HG03039 (cell line): Measurements from ENCODE around the gene PSD.
"Not testable (repeated sequence)": the region's sequence is repeated elsewhere in the genome, so short reads cannot be mapped to it uniquely, and the experiment has no call there.

ENCODE experiments used
- ATAC-seq: cut with Tn5 transposase; IDR thresholded peaks from one replicate; pipeline ENCODE4 v1.9.1; 2021; ENCODE audit warnings: mild to moderate bottlenecking, moderate library complexity; ENCODE audit not compliant: unreplicated experiment

The PSD gene

GRCh38 chr10:102418622-102419268 is at the start of gene PSD:
PSD (minus strand) TSS chr10:102418785; CDS start chr10:102417038, 1,747 bp downstream.
- no peak for ATAC-seq

- no peak for ATAC-seq
Measured at GRCh38 chr10:102467971-102468438, 49.4 kb upstream of the PSD start.

- no peak for ATAC-seq
Measured at GRCh38 chr10:102467318-102467717, 48.7 kb upstream of the PSD start.

- no peak for ATAC-seq
Measured at GRCh38 chr10:102465466-102465865, 46.9 kb upstream of the PSD start.

- ATAC-seq: no peak
Measured at GRCh38 chr10:102463983-102464382, 45.4 kb upstream of the PSD start.

- no peak for ATAC-seq
Measured at GRCh38 chr10:102462512-102463054, 44.0 kb upstream of the PSD start.

GRCh38 chr10:102461187-102462054 is 42.8 kb upstream of the PSD start:
- peak; percentile 74 for ATAC-seq

- ATAC-seq: peak; percentile 12
Measured at GRCh38 chr10:102460836-102461186, 42.2 kb upstream of the PSD start.

- ATAC-seq: no peak
Measured at GRCh38 chr10:102458656-102459055, 40.1 kb upstream of the PSD start.

- ATAC-seq: no peak
Measured at GRCh38 chr10:102457591-102458150, 39.1 kb upstream of the PSD start.

- ATAC-seq: no peak
Measured at GRCh38 chr10:102455893-102456471, 37.4 kb upstream of the PSD start.

GRCh38 chr10:102454662-102455487 is 36.3 kb upstream of the PSD start:
- ATAC-seq: not testable (repeated sequence)

GRCh38 chr10:102453502-102453901 is 34.9 kb upstream of the PSD start:
- no peak for ATAC-seq

GRCh38 chr10:102452672-102453340 is 34.2 kb upstream of the PSD start:
- no peak for ATAC-seq

GRCh38 chr10:102451105-102451969 is 32.8 kb upstream of the PSD start, which contains the start of gene C10orf95:
C10orf95 (minus strand) TSS chr10:102451543; CDS start chr10:102451093, 450 bp downstream.
- no peak for ATAC-seq

- ATAC-seq: peak; percentile 72
Measured at GRCh38 chr10:102450374-102451104, 32.0 kb upstream of the PSD start.

GRCh38 chr10:102450124-102450373 is 31.5 kb upstream of the PSD start:
- peak; percentile 7 for ATAC-seq
